Ureter (tissue), 1 donor: Measurements from ENCODE around the gene ZNF3. TPM values are rescaled to one million over a fixed set of nuclear protein-coding genes. Genes with fewer than 3 reads are reported as not detected.

ENCODE experiments used
- DNase-seq: peaks from one replicate; pipeline ENCODE4 v3.0.0-alpha.2; 2020; ENCODE audit warnings: low spot score
- total RNA-seq: library from RNA; stranded (reverse); gene quantifications from one replicate; pipeline ENCODE4 v1.2.4, GENCODE V29; 2023
- donor health status: DM: yes; HTN: yes; CAD: no.

Gene ZNF3
- total RNA-seq, 1 donor from 2014 or later = 41.3 TPM

DNA sequence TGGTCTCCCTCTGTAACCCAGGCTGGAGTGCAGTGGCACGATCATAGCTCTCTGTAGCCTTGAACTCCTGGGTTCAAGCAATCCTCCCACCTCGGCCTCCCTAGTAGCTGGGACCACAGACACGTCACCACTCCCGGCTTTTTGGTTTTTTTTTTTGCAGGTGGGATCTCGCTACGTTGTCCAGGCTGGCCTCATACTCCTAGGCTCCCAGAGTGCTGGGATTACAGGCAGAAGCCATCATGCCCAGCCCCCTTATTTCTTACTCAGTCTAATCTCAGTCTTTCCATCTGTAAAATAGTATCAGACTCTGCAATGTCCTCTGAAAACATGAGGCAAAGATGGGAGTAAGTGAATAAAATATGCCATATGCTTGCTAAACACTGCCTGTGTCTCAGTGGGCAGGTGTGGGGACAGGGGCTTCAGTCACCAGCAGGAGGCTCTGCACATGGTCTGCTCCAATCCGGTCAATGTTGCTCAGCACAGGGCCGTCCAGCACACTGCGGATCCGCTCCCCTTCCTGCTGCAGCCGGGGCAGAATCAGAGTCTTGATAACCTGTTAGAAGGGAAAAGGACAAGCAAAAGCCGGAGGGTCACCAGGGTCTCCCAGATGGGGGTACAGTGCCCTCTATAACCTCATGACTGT is 28.1 kb upstream of the ZNF3 start:
- no peak for DNase-seq

DNA sequence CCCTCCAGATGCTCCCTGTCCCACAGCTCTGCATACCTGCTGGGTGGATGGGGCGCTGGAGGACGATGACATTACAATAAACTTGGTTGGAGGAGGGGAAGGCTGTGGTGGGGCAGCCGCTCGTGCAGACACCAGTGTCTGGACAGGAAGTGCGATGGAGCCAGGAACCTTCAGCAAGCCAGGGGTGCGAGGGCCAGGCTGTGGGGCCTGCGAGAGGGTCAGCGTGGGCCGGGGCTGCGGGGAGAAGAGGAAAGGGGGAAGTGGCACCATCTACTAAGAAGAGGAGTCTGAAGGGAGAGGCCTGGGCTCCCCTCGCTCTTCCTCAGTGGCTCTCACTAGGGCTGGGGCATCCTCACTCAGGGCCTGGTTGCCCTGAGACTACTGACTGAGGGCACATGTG is 26.4 kb upstream of the ZNF3 start:
- no peak for DNase-seq

DNA sequence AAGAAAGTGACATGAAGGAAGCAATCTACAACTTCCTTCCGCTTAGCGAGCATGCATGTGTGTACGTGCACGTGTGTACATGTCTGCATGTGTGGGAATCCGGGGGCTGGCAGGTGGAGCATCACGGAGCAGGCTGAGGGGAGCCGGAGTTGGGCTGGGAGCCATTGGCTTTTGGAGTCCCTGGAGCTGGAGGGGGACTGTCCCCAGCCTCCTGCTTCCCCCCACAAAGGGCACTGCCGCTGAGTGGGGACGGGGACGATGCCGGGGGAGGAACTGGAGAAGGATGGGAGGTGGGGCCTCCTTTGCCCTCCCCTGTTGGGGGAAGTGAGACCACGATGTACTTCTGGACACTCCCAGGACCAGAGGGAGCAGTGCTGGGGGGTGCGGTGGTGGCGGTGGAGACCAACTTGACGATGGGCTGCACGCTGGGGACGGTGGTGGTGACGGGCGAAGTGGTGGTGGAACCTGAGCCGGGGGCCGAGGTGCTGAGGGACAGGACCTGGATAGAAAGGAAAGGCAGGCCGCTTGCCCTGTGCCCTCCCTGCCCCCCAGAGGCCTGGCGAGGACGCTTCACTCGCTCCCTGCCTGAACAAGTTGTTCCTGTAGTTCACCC is 25.7 kb upstream of the ZNF3 start:
- DNase-seq = no peak

DNA sequence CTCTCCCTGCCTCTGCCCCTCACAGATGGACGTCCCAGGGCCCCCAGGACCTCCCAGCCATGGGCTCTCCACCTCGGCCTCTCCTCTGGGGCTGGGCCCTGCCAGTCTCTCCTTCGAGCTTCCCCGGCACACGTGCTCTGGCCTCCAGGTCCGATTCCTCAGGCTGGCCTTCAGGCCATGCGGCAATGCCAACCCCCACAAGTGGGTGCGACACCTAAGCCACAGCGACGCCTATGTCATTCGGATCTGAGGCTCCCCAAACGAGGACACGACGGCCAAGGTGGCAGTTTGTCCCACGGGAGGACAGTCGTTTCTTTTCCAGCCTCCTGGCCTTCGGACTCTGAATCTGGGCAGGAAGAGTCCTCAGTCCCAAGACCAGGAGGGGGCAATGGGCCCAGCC is 25.1 kb upstream of the ZNF3 start:
- DNase-seq = no peak

DNA sequence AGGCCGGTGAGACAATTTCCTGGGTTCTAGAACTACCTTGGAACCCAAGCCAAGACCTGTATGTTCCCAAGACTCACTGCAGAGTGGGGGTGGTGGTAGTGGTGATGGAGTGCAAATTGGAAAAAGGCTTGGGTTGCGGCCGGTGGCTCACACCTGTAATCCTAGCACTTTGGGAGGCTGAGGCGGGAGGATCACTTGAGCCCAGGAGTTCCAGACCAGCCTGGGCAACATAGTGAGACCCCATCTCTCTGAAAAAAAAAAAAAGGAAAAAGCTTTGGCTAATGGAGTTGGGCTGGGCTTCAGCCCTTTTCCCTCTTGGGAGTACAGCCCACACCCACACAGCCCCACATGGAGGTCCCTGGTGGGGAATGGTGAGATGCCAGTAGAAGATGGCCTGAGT is 24.0 kb upstream of the ZNF3 start:
- DNase-seq = no peak

DNA sequence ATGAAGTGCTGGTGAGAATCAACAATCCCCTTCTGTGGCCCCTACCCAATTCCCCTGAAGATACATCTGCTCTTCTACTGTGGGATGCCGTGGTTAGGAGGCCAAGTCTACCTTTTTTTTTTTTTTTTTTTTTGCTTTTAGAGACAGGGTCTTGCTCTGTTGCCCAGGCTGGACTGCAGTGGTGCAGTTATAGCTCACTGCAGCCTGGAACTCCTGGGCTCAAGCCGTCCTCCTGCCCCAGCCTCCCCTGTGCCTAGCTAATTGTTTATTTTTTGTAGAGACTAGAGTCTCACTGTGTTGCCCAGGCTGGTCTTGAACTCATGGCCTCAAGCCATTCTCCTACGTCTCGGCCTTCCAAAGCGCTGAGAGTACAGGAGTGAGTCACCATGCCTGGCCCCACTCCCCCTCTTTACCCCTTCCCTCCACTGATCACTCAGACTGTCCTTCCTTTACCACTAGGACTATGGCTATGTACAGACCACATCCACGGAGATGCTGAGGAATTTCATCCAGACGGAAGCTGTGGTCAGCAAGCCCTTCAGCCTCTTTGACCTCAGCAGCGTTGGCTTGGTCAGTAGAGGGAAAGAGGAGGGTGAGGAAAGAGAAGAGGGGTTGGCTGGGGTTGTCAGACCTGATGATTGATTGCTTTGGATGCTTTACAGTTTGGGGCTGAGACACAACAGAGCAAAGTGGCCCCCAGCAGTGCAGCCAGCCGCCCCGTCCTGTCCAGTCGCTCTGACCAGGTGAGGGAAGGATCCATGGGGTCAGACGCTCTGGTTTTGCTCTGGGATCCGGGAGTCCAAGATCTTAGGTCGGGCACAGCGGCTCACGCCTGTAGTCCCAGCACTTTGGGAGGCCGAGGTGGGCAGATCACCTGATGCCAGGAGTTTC is 21.7 kb upstream of the ZNF3 start:
- DNase-seq = no peak

DNA sequence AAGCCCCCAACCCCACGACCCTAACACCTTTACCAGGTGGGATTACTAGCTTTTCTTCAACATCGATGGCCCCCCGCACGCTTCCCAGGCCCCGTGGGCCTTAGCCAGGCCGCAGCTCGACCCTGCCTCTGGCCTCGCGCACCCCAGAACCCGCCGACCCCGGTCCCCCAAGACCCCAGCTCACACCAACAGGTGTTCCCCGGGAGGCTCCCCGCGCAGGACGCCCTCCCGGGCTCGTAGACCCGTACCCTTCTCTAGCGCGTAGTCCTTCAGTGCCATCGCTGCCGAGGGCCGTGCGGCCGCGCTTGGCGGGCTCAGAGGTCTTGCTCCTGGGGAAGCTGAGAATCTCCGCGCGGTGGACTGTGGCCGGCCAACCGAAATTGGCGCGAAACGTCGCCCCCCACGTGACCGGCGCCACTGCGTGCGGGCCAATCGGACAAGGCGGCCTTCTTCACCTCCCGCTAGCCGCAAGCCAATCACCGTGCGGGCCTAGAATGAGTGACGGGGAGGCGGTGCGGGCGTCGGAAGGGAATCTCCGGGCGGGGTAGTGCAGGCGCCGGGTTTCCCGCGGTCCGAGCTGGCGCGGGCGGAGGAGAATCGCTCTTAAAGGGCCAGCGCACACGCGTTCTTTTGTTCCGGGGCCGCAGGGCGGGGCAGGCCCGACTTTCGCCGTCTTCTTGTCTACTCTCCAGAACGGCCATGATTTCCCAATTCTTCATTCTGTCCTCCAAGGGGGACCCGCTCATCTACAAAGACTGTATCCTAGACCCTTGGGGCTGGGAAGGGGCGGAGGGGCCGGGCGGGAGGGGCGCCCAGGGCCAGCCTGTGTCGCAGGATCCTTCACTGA is 19.7 kb upstream of the ZNF3 start, which contains the start of the genes AP4M1 and MCM7:
Gene AP4M1, plus strand, starts transcription at position 628 of the 847 bp plus-strand sequence. Its CDS starts 72 bp downstream, at position 700.
Gene MCM7, minus strand, starts transcription at position 382 of the 847 bp plus-strand sequence. Its CDS starts 103 bp downstream, at position 279.
- peak; percentile 99 for DNase-seq

DNA sequence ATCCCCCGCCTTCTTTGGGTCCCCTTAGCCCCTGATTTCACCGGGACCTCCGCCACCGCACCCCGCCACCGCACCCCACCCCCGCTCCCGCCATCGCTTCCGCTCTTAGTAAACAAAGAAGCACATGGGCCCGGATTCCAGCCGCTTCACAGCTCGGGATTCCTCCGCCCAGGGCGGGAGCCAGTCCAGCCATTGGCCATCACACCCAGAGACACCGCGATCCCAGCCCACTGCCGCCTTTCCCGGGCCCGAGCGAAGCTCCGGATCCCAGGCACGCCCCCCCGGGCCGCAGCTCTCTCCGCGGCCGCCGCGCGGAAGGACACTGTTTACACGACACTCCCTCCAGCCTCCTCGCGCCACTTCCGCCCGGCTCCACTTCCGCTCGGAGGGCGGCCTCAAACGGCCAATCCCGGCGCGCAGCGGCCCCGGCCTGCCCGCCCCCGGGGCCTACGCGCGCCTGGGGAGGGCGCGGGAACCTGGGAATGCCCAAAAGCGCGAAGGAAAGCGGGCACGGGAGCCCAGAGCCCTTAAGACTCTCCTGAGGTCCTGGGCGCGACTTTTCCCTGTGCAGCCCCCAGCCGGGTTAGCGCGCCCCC is 19.0 kb upstream of the ZNF3 start:
- DNase-seq = peak; percentile 96

DNA sequence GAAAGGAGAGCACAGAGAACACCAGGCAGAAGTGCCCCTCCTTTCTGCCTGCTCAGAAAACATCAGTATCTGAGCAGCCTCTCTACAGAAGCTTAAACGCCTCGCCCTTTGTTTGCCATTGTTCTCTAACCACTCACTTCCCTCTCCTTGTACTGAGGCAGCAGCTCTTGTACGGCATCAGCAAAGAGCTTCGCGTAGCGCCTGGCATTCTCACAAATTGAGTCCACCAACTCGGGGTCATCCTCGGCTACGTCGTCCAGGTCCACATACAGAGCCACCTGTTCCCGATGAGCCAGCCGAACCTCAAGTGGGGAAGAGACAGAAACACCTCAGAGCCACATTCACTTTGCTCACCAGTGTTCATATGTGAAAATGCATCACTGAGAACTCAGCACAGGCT is 17.9 kb upstream of the ZNF3 start:
- DNase-seq = no peak

DNA sequence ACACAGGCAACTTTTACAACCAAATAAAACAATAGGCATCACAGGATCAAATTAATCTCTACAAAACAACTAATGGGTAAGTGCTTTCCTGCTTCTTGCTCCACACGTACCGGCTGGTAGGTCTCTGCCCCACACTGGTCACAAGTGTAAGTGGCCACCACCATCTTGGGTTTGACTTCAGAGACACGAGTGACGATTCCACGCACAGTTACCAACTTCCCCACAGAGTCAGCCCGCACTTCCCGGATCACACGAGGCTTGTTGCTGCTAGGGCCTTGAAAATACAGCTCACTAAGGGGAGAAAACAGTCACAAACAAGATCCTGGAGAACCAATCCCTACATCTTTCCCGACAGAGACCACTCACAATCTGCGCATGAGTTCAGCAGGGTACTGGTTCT is 17.4 kb upstream of the ZNF3 start:
- no peak for DNase-seq

DNA sequence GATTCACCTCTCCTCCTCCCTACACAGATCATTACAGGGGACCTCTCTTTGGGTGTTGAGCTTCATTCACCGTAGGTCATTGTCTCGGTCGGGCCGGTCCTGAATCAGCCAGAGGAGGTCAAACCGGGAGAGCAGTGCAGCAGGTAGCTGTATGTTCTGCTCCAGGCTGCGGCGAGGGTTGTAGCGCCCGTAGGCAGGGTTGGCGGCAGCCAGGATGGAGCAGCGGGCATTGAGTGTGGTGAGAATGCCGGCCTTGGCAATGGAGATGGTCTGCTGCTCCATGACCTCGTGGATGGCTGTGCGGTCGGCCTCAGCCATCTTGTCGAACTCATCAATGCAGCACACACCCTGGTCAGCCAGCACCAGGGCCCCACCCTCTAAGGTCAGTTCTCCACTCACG is 14.2 kb upstream of the ZNF3 start:
- DNase-seq = no peak

DNA sequence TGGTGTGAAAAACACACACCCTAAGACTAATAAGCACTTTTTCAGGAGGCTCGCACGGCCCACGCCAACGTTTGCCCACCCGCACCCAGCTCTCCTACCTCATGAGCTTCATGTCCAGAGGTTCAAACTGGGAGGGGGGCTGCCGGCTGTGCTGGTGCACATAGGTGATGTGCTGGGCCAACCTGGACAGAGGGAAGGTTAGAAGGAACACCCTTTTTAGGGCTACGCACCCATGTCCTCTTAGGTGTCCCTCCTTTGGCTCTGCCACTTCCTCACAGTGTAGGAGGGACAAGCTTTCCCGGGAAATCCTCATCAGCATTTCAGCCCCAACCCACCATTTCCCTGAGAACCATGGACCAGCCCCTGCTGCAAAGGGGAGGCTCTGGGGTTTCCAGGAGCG is 13.8 kb upstream of the ZNF3 start:
- DNase-seq = no peak

DNA sequence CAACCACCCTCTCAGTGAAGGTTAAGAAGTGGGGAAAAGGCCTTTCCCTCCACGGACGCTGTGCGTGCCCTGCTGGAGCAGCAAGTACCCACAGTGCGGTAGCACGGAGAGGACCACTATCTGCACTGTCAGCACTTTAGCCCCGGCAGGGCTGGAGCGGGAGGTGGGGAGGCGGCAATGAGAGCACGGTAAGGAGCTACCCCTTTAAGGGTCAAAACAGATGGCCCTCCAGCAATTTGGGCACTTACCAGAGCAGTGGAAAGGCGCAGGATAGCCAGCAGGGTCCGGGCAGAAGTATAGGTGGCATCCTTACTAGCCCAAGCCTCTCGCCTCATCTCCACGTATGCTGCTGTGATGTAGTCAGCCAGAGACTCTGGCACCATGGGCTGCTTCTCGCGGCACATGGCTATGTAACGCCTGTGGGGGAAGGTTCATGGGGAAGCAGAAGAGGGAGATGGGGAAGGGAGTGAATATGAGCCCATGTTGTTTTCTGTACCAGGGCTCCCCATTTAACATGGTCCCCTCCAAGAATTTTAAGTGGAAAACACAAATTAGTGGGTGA is 12.5 kb upstream of the ZNF3 start:
- no peak for DNase-seq

DNA sequence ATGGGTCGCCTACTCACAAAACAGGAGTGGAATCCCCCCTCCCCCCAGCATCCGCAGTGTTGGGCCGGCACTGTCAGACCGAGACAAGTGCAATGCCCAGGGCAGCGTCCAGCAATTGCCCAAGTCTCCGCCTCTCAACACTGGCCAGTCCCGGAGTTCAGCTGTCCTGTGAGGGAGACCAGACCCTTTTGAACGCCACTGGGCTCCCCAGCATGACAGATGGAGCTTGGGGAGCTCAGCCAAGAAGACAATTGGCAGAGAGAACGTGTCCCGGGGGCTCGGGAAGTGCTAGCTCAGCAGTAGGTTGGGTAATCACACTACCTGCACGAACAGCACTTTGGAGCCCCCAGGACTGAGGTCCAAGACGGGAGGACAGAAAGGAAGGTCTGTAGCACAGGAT is 12.0 kb upstream of the ZNF3 start:
- no peak for DNase-seq

DNA sequence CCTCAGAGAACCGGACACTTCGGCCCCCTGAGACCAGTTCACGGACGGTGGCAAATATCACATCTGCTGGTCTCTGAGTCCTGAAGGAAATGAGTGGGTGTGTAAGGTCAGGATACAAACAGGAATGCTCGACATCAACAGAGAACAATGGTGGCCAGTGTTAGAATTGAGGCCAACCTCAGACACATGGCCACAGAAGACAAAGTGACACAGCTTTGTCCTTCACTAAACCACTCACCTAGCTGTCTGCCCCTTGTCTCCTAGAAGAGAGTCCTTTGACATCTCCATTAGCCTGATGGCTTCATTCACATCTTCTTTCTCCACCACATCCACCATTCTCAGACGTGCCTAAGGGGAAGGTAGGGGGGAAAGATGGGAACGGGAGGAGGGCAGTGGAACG is 11.5 kb upstream of the ZNF3 start:
- DNase-seq = no peak

DNA sequence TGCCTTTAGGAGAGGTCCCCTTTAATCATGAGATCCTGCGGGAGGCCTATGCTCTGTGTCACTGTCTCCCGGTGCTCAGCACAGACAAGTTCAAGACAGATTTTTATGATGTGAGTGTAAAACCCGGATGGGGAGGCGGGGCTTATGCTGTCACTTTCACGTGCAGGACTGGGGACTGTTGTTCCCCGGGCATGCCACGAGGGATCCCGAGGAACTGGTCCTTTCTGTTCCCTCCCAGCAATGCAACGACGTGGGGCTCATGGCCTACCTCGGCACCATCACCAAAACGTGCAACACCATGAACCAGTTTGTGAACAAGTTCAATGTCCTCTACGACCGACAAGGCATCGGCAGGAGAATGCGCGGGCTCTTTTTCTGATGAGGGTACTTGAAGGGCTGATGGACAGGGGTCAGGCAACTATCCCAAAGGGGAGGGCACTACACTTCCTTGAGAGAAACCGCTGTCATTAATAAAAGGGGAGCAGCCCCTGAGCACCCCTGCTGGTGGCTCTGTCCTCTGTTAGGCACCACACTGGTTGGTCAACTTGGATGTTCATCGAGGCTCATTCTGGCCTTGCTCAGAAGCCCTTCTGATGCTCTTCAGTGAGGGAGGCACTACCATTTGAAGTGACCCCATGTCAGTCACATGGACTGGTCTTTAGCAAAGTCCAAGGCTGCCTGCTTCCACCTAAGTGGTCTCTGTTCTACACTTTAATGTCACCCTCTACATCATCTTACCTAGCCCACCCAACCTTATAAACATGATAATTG is 10.1 kb upstream of the ZNF3 start:
- DNase-seq = no peak

DNA sequence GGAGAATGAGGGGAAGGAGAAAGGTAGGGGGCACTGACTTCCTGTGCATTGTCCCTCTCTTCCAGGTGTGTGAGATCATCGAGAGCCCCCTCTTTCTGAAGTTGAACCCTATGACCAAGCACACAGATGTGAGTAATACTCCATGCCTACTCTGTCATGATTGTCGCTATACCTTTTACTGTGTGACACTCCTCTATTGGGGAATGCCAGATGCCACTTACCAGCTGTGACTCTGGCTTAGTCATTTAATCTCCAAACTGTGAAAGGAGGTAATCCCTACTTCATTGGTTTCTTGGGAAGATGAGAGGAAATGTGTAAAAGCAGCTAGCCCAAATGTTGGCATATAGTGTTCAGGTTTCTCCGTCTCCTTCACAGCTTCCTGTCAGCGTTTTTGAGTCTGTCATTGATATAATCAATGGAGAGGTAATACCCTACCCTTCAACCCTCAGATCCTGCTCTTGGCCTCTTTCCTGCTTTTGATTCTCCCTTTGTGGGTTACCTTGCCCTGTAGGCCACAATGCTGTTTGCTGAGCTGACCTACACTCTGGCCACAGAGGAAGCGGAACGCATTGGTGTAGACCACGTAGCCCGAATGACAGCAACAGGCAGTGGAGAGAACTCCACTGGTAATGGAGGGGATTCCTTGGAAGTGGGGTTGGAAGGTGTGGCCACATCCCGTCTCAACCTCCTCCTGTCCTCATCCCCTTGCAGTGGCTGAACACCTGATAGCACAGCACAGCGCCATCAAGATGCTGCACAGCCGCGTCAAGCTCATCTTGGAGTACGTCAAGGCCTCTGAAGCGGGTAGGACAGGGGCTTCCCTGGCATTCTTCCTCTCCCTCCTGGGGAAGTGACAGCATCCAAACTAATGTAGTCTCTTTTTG is 9.2 kb upstream of the ZNF3 start:
- no peak for DNase-seq

DNA sequence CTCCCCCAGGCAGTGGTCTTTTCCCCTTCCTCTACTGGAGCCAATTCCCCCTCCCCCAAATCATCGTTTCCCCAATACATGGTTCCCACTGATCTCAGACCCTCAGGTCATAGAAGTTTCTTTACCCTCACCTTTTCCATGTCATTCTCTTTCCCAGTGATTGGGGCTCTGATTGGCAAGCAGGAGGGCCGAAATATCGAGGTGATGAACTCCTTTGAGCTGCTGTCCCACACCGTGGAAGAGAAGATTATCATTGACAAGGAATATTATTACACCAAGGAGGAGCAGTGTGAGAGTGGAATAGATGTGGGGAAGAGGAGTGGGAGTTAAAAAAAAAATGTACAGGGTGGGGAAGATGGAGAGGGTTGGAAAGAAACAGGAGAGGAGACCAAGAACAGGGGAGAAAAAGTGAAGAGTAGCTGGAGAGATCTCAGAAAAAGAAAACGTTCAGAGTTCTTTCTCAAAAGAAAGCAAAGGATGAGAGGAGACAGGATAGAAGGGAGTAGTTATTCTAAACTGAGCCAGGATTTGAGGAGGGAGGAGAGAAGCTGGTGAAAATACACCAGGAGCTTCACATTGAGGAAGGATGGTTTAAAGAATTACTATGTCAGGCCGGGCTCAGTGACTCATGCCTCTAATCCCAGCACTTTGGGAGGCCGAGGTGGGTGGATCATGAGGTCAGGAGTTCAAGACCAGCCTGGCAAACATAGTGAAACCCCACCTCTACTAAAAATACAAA is 8.1 kb upstream of the ZNF3 start:
- DNase-seq = no peak
